ENCODE measurements around the gene SMYD2. TPM values are rescaled to one million over a fixed set of nuclear protein-coding genes. Genes with fewer than 3 reads are reported as not detected.

The SMYD2 gene, protein sequence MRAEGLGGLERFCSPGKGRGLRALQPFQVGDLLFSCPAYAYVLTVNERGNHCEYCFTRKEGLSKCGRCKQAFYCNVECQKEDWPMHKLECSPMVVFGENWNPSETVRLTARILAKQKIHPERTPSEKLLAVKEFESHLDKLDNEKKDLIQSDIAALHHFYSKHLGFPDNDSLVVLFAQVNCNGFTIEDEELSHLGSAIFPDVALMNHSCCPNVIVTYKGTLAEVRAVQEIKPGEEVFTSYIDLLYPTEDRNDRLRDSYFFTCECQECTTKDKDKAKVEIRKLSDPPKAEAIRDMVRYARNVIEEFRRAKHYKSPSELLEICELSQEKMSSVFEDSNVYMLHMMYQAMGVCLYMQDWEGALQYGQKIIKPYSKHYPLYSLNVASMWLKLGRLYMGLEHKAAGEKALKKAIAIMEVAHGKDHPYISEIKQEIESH
- polyA plus RNA-seq: 32.4 TPM

GRCh38 chr1:214281021-214281719 lies at the start of gene SMYD2:
Gene SMYD2, plus strand, starts transcription at chr1:214281159. Its CDS starts 96 bp downstream, at chr1:214281255.
- peak within 1 kb of the TSS; percentile 85 to 97 (median 94) for H3K4me3 Mint-ChIP-seq
- peak within 1 kb of the TSS; percentile 47 to 93 (median 75) for H3K27ac Mint-ChIP-seq
- H3K4me1 Mint-ChIP-seq: peaks cover 15 to 32% (median 21%) of the 10 kb centered on the region in 3 donors
- H3K27me3 Mint-ChIP-seq: no peaks in the 10 kb centered on the region
- no peaks in the 10 kb centered on the region for H3K36me3 Mint-ChIP-seq
- H3K9me3 Mint-ChIP-seq: peaks cover 0 to 2% (median 0%) of the 10 kb centered on the region in 3 donors

GRCh38 chr1:214233856-214234634 lies 46.9 kb upstream of the SMYD2 start:
- Mint-ChIP-seq H3K4me3 (no peak overlapping the region), H3K9me3 (peaks cover 0 to 2% (median 0%) of the 10 kb centered on the region in 3 donors), H3K4me1 (no peaks in the 10 kb centered on the region), H3K27me3 (peaks cover 7% of the 10 kb centered on the region), H3K27ac (no peak overlapping the region), H3K36me3 (no peaks in the 10 kb centered on the region)

GRCh38 chr1:214234635-214235025 lies 46.3 kb upstream of the SMYD2 start:
- Mint-ChIP-seq H3K4me1 (no peaks in the 10 kb centered on the region), H3K36me3 (no peaks in the 10 kb centered on the region), H3K27ac (no peak overlapping the region), H3K4me3 (no peak overlapping the region), H3K27me3 (peaks cover 7% of the 10 kb centered on the region), H3K9me3 (peaks cover 0 to 2% (median 0%) of the 10 kb centered on the region in 3 donors)

GRCh38 chr1:214236477-214236876 lies 44.5 kb upstream of the SMYD2 start:
- no peaks in the 10 kb centered on the region for H3K36me3 Mint-ChIP-seq
- peaks cover 7% of the 10 kb centered on the region for H3K27me3 Mint-ChIP-seq
- no peak overlapping the region for H3K4me3 Mint-ChIP-seq
- no peaks in the 10 kb centered on the region for H3K4me1 Mint-ChIP-seq
- H3K9me3 Mint-ChIP-seq: peaks cover 0 to 2% (median 0%) of the 10 kb centered on the region in 3 donors
- H3K27ac Mint-ChIP-seq: no peak overlapping the region

GRCh38 chr1:214241060-214241459 lies 39.9 kb upstream of the SMYD2 start:
- Mint-ChIP-seq H3K36me3 (no peaks in the 10 kb centered on the region), H3K27me3 (peaks cover 11% of the 10 kb centered on the region), H3K27ac (no peak overlapping the region), H3K4me1 (no peaks in the 10 kb centered on the region), H3K9me3 (peaks cover 0 to 2% (median 0%) of the 10 kb centered on the region in 3 donors), H3K4me3 (no peak overlapping the region)

- no peak overlapping the region for H3K4me3 Mint-ChIP-seq
- H3K4me1 Mint-ChIP-seq: no peaks in the 10 kb centered on the region
- H3K27ac Mint-ChIP-seq: no peak overlapping the region
- H3K9me3 Mint-ChIP-seq: no peaks in the 10 kb centered on the region
- H3K36me3 Mint-ChIP-seq: no peaks in the 10 kb centered on the region
- peaks cover 17% of the 10 kb centered on the region for H3K27me3 Mint-ChIP-seq
These were observed 36.7 kb upstream of the SMYD2 start for GRCh38 chr1:214244252-214244651.

DNA sequence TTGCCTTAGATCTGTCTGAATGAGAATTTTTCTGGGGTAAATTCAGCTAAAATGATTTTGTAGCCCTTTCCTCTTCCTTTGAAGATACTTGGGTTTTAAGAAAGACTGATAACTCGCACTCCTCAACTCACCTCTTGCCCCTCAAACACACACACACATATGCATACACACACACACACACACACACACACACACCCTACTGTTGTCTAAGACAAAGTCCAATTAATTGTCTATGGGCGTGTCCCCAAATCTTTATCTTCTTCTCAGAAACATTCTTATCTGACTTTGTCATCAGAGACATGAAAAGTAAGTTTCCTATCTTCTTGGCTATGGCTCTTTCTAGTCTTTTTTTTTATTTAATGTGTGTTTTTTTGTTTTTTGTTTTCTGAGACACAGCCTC lies 36.1 kb upstream of the SMYD2 start:
- Mint-ChIP-seq H3K9me3 (no peaks in the 10 kb centered on the region), H3K36me3 (no peaks in the 10 kb centered on the region), H3K27ac (no peak overlapping the region), H3K27me3 (peaks cover 17% of the 10 kb centered on the region), H3K4me1 (no peaks in the 10 kb centered on the region), H3K4me3 (no peak overlapping the region)

GRCh38 chr1:214247501-214248041 lies 33.4 kb upstream of the SMYD2 start:
- no peaks in the 10 kb centered on the region for H3K36me3 Mint-ChIP-seq
- H3K9me3 Mint-ChIP-seq: no peaks in the 10 kb centered on the region
- peaks cover 17% of the 10 kb centered on the region for H3K27me3 Mint-ChIP-seq

GRCh38 chr1:214248311-214249085 lies 32.5 kb upstream of the SMYD2 start:
- H3K27me3 Mint-ChIP-seq: peaks cover 17% of the 10 kb centered on the region
- no peaks in the 10 kb centered on the region for H3K9me3 Mint-ChIP-seq
- H3K27ac Mint-ChIP-seq: no peak overlapping the region
- no peaks in the 10 kb centered on the region for H3K36me3 Mint-ChIP-seq
- no peaks in the 10 kb centered on the region for H3K4me1 Mint-ChIP-seq
- H3K4me3 Mint-ChIP-seq: no peak overlapping the region

More at GRCh38 chr1:214247501-214248041, 33.4 kb upstream of the SMYD2 start:
- Mint-ChIP-seq H3K27ac (no peak overlapping the region), H3K4me1 (no peaks in the 10 kb centered on the region), H3K4me3 (no peak overlapping the region)

- Mint-ChIP-seq H3K27ac (no peak overlapping the region), H3K27me3 (peaks cover 16% of the 10 kb centered on the region), H3K36me3 (no peaks in the 10 kb centered on the region)
These were observed 31.3 kb upstream of the SMYD2 start for GRCh38 chr1:214249651-214250050.

DNA sequence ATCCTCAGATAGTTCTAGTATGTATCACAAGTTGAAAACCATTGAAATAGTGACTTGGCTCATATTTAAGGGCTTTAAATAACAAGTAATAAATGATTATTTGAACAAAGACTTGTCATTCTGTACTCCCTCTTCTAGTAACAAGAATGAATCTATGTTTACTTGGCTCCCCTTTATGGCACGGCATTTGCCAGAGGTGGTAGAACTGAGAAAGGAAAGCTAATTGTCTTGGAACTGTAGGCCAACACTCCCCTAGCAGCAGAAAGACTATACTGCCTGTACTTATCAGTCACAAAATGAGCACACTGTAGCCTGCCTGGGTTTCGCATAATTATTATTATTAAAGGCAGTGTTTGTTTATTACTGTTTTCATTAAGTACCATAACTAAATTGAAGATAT lies 29.6 kb upstream of the SMYD2 start:
- Mint-ChIP-seq H3K9me3 (peaks cover 0 to 5% (median 2%) of the 10 kb centered on the region in 3 donors), H3K27me3 (peaks cover 14% of the 10 kb centered on the region), H3K4me3 (no peak overlapping the region), H3K4me1 (no peaks in the 10 kb centered on the region), H3K27ac (no peak overlapping the region), H3K36me3 (no peaks in the 10 kb centered on the region)

More at GRCh38 chr1:214249651-214250050, 31.3 kb upstream of the SMYD2 start:
- H3K4me3 Mint-ChIP-seq: no peak overlapping the region
- H3K4me1 Mint-ChIP-seq: no peaks in the 10 kb centered on the region
- H3K9me3 Mint-ChIP-seq: no peaks in the 10 kb centered on the region

DNA sequence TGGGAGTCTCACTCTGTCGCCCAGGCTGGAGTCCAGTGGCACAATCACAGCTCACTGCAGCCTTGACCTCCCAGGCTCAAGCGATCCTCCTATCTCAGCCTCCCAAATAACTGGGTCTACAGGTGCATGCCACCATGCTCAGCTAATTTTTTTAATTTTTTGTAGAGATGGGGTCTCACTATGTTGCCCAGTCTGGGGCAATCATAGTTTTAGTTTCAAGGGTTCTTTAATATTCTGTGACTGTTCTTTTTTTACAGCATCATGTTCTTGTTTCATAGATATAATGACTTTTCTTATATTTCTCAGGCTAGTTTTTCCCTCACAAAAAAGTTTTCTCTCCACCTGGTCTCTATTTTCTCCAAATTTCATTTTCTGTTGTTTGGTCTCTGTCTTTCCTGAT lies 25.4 kb upstream of the SMYD2 start:
- Mint-ChIP-seq H3K27me3 (peaks cover 18% of the 10 kb centered on the region), H3K4me3 (no peak overlapping the region), H3K27ac (no peak overlapping the region), H3K4me1 (no peaks in the 10 kb centered on the region), H3K9me3 (peaks cover 0 to 5% (median 2%) of the 10 kb centered on the region in 3 donors), H3K36me3 (no peaks in the 10 kb centered on the region)

DNA sequence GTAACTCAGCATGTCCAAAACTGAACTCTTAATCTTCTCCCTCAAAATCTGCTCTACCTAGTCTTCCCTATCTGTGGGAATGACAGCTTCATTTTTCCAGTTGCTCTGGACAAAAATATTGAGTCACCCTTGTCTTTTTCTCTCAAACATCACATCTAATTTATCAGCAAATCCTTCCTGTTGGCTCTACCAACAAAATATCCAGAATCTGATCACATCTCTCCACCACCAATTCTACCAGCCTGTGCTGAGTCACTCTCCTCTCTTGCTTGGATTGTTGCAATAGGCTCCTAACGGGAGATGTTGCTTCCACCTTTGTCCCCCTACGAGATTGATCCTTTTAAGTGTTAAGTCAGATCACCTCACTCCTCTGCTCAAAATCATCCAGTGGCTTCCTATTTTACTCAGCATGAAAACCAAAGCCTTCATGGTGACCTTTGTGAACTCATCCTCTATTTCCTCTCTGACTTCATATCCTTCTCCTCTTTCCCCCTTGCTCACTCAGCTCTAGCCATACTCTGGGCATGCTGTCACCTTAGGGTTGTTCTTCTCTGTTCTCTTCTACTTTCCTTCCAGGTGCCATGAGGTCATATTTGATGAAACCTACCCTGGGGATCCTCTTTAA lies 21.5 kb upstream of the SMYD2 start:
- Mint-ChIP-seq H3K27ac (no peak overlapping the region), H3K4me1 (peaks cover 0 to 4% (median 2%) of the 10 kb centered on the region in 3 donors), H3K27me3 (peaks cover 40% of the 10 kb centered on the region), H3K9me3 (peaks cover 0 to 5% (median 2%) of the 10 kb centered on the region in 3 donors), H3K36me3 (no peaks in the 10 kb centered on the region), H3K4me3 (no peak overlapping the region)
